Kidney (tissue), 14 donors: ENCODE results near the gene CDK14. TPM values are rescaled to one million over a fixed set of nuclear protein-coding genes. Genes with fewer than 3 reads are reported as not detected.
A peak's percentile ranks its signal among the peaks of the same experiment; 100 is the strongest.

Experiments used
- DNase-seq, 5 donors: peaks; one replicate each; pipeline ENCODE4 v3.0.0-alpha.2; 2013 to 2020
- FAIRE-seq: peaks from 2 replicates; lab custom pipeline; 2012; peaks lifted over from hg19 to GRCh38; lab: Jason Lieb, UNC
- H3K27ac ChIP-seq, 2 donors: one replicate each; pipeline ENCODE4 v1.7.0; 2013; ENCODE audit warnings: low read depth in 2 of 2, low read length in 2 of 2, inconsistent platforms in 1 of 2
- H3K27me3 ChIP-seq: one replicate; pipeline ENCODE4 v1.7.1; 2013; ENCODE audit warnings: low read length, inconsistent platforms; ENCODE audit not compliant: control insufficient read depth, insufficient read depth
- H3K36me3 ChIP-seq, 3 donors: one replicate each; pipeline versions ENCODE4 v1.7.0 to v1.7.1; 2013; ENCODE audit warnings: low read length in 3 of 3, control low read depth in 1 of 3, inconsistent platforms in 1 of 3; ENCODE audit not compliant: insufficient read depth in 3 of 3, control insufficient read depth in 2 of 3
- H3K4me1 ChIP-seq, 3 donors: one replicate each; pipeline versions ENCODE4 v1.7.0 to v1.7.1; 2013; ENCODE audit warnings: low read length in 3 of 3, inconsistent platforms in 1 of 3, low read depth in 1 of 3; ENCODE audit not compliant: control insufficient read depth in 2 of 3, insufficient read depth in 2 of 3
- H3K4me3 ChIP-seq, 3 donors: one replicate each; pipeline versions ENCODE4 v1.7.0 to v1.8.1; 2013; ENCODE audit warnings: low read length in 3 of 3, control low read depth in 1 of 3, inconsistent platforms in 1 of 3
- H3K9ac ChIP-seq, 3 donors: one replicate each; pipeline versions ENCODE4 v1.7.0 to v1.7.1; 2013; ENCODE audit warnings: low read length in 3 of 3, control low read depth in 1 of 3, inconsistent platforms in 1 of 3
- H3K9me3 ChIP-seq, 3 donors: one replicate each; pipeline versions ENCODE4 v1.7.0 to v1.7.1; 2013; ENCODE audit warnings: low read length in 3 of 3, control low read depth in 1 of 3, inconsistent platforms in 1 of 3; ENCODE audit not compliant: control insufficient read depth in 2 of 3, insufficient read depth in 1 of 3
- CTCF ChIP-seq: IDR thresholded peaks from 3 replicates; pipeline ENCODE4 v1.5.1; 2012; ENCODE audit warnings: mild to moderate bottlenecking, moderate library complexity, borderline replicate concordance; ENCODE audit not compliant: insufficient read depth; ENCODE audit errors: extremely low read depth
- intact Hi-C: fragments of 100-400 bp; cut with DNase I; formaldehyde crosslinking; loops from one replicate; pipeline ENCODE4 v1.11.1; 2022
- polyA plus RNA-seq: library from polyadenylated mRNA; stranded (reverse); fragments of 350-450 nt; fragmentation: Illumina TruSeq; extraction: RNeasy Lipid Tissue Mini Kit (QIAGEN cat#74804); gene quantifications from one replicate; pipeline ENCODE4 v1.2.3, GENCODE V29; 2014; ENCODE audit warnings: low read depth, low replicate concordance; ENCODE audit not compliant: insufficient read depth
- total RNA-seq: library from RNA; stranded (reverse); fragmentation: NEBNext Ultra II Directional; extraction: Animal tissue kit (Norgen Biotek cat#: 25700); gene quantifications from one replicate; pipeline ENCODE4 v1.2.1, GENCODE V29; 2021
- donor health status: control.
- donor health status: control.
- donor health status: control.
- donor health status: control.
- donor health status: control.
- donor health status: DM: yes; HTN: yes; CAD: no.
- donor health status: Normal renal cell carcinoma (clear cell type).

Gene CDK14
- total and polyA plus RNA-seq, 2 donors from 2014 or later: 11.9 to 33.9 TPM

GRCh38 chr7:91031757-91032156 is 435.6 kb downstream of the CDK14 start:
- Histone ChIP-seq H3K27ac (no peak overlapping the region), H3K9me3 (no peaks in the 10 kb centered on the region), H3K9ac (no peak overlapping the region), H3K4me3 (no peak overlapping the region), H3K36me3 (no peaks in the 10 kb centered on the region), H3K4me1 (no peaks in the 10 kb centered on the region), H3K27me3 (no peaks in the 10 kb centered on the region)
- intact Hi-C loops: no loop called here
- no peak for TF ChIP-seq CTCF
- DNase-seq (no peak), FAIRE-seq (no peak)

GRCh38 chr7:91033574-91033973 is 437.5 kb downstream of the CDK14 start:
- Histone ChIP-seq H3K9me3 (no peaks in the 10 kb centered on the region), H3K27ac (no peak overlapping the region), H3K36me3 (no peaks in the 10 kb centered on the region), H3K27me3 (no peaks in the 10 kb centered on the region), H3K4me3 (no peak overlapping the region), H3K4me1 (no peaks in the 10 kb centered on the region), H3K9ac (no peak overlapping the region)
- no peak for TF ChIP-seq CTCF
- FAIRE-seq (no peak), DNase-seq (no peak)
- intact Hi-C loops: no loop called here

GRCh38 chr7:91034459-91035368 is 438.6 kb downstream of the CDK14 start:
- Histone ChIP-seq H3K4me3 (no peak overlapping the region), H3K27me3 (no peaks in the 10 kb centered on the region), H3K9me3 (no peaks in the 10 kb centered on the region), H3K4me1 (no peaks in the 10 kb centered on the region), H3K36me3 (no peaks in the 10 kb centered on the region), H3K27ac (no peak overlapping the region), H3K9ac (no peak overlapping the region)
- DNase-seq (peak in 4 of 5 donors; percentile 41 to 73 (median 64)), FAIRE-seq (no peak)
- TF ChIP-seq CTCF: peak; percentile 66
- intact Hi-C loops: no loop called here
